Skeletal muscle satellite cell (primary cell): ENCODE results near the gene CPN2.

ENCODE experiments used
- H3K27me3 ChIP-seq: 2 replicates; pipeline ENCODE4 v1.7.0; 2013; ENCODE audit warnings: low read length; ENCODE audit not compliant: control insufficient read depth, insufficient read depth
- H3K36me3 ChIP-seq: 2 replicates; pipeline ENCODE4 v1.7.0; 2013; ENCODE audit warnings: mild to moderate bottlenecking, control low read depth, low read length; ENCODE audit not compliant: insufficient read depth
- H3K4me1 ChIP-seq: 2 replicates; pipeline ENCODE4 v1.7.0; 2013; ENCODE audit warnings: low read length; ENCODE audit not compliant: control insufficient read depth, insufficient read depth
- H3K4me2 ChIP-seq: 2 replicates; pipeline ENCODE4 v1.7.0; 2013; ENCODE audit warnings: mild to moderate bottlenecking, low read length
- H3K4me3 ChIP-seq: 2 replicates; pipeline ENCODE4 v1.7.0; 2013; ENCODE audit warnings: low read length
- H3K9ac ChIP-seq: 2 replicates; pipeline ENCODE4 v1.7.0; 2013; ENCODE audit warnings: mild to moderate bottlenecking, low read depth, low read length, moderate library complexity
- H3K9me3 ChIP-seq: replicated peaks from 2 replicates; pipeline ENCODE4 v1.7.0; 2013; ENCODE audit warnings: mild to moderate bottlenecking, control low read depth, low read length

Gene CPN2

GRCh38 chr3:194325424-194326153, 25.5 kb downstream of the CPN2 start:
- H3K27me3 ChIP-seq, result peaks cover 33% of the 10 kb centered on the region
- H3K4me2 ChIP-seq, result no peak overlapping the region
- H3K4me3 ChIP-seq, result no peak overlapping the region
- no peak overlapping the region for H3K9ac ChIP-seq
- no peaks in the 10 kb centered on the region for H3K9me3 ChIP-seq
- no peaks in the 10 kb centered on the region for H3K36me3 ChIP-seq
- H3K4me1 ChIP-seq, result peaks cover 19% of the 10 kb centered on the region

- Histone ChIP-seq H3K9me3 (no peaks in the 10 kb centered on the region), H3K27me3 (peaks cover 31% of the 10 kb centered on the region), H3K4me1 (peaks cover 19% of the 10 kb centered on the region), H3K36me3 (no peaks in the 10 kb centered on the region), H3K4me3 (no peak overlapping the region), H3K4me2 (no peak overlapping the region), H3K9ac (no peak overlapping the region)
Measured at GRCh38 chr3:194324823-194325327, 26.3 kb downstream of the CPN2 start.

DNA sequence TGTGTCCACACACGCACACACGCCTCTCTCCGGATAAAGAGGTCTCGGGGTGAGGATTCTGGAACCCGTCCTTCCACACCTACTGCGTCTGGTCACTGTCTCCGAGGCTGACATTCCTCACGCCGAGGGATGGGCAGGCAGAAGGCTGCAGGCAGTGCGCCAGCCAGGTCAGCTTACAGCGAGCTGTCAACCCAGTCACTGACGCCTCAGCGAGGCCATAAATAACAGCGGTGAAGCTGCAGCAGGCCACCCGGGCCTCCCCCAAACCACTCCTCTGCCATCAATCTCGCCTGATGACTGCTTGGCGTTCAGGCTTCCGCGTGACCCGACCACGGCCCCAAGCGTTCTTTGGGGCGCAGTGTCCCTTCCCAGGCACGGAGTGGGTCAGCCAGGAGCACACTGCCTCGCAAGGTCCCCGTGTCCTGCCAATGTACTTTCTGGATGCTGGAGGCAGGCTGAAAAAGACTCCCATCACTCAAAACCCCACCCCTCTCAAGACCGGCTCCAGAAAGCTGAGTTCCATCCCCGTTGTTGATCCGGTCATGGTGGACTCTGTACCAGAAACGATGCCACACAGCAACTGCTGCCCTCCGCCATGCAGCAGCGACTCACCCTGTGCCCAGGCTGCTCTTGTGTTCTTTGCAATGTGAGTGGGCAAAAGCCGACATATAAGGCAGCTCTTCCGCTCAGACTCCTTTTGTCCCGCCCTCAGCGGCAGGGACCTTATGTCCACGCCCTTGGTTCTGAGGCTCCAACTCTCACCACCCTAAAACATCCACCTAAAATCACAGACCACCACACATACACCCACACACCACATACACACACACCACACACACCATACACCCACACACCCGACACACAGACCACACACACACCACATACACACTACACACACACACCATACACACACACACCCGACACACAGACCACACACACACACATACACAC, 27.1 kb downstream of the CPN2 start:
- peaks cover 27% of the 10 kb centered on the region for H3K27me3 ChIP-seq
- no peaks in the 10 kb centered on the region for H3K9me3 ChIP-seq
- peak overlapping the region; percentile 38 for H3K4me2 ChIP-seq
- H3K36me3 ChIP-seq, result no peaks in the 10 kb centered on the region
- no peak overlapping the region for H3K9ac ChIP-seq
- no peak overlapping the region for H3K4me3 ChIP-seq
- peaks cover 19% of the 10 kb centered on the region for H3K4me1 ChIP-seq

DNA sequence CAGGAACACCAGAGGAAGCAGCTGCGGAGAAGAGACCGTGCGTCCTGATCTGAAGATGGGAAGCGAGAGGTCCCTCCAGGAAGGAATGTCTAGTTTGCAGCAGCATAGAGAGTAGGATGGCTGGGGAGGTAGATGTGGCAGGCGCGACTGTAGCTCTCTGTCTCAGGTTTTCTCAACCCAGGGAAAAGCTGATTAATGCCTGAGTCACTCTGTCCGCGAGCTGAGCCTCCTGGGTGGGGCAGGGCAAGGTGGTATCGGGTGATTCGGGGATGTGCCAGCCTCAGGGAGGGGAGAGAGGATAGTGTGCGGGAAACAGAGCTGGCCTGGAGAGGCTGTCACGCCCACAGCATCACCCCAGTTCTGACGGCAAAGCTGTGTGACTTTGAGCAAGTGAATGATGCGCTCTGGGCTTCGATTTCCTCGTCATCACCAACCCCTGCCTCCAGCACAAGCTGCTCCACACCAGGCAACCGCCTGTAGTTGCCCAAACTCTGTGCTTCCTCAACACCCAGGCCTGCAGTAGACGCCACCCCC, 28.4 kb downstream of the CPN2 start:
- H3K27me3 ChIP-seq, result peaks cover 23% of the 10 kb centered on the region
- no peaks in the 10 kb centered on the region for H3K36me3 ChIP-seq
- no peak overlapping the region for H3K9ac ChIP-seq
- H3K4me2 ChIP-seq, result peak overlapping the region; percentile 42
- no peak overlapping the region for H3K4me3 ChIP-seq
- peaks cover 19% of the 10 kb centered on the region for H3K4me1 ChIP-seq
- no peaks in the 10 kb centered on the region for H3K9me3 ChIP-seq

GRCh38 chr3:194321693-194322640, 29.2 kb downstream of the CPN2 start:
- Histone ChIP-seq H3K4me2 (peak overlapping the region; percentile 42), H3K9ac (no peak overlapping the region), H3K9me3 (no peaks in the 10 kb centered on the region), H3K4me1 (peaks cover 19% of the 10 kb centered on the region), H3K4me3 (no peak overlapping the region), H3K27me3 (peaks cover 30% of the 10 kb centered on the region), H3K36me3 (no peaks in the 10 kb centered on the region)

- Histone ChIP-seq H3K4me2 (no peak overlapping the region), H3K36me3 (no peaks in the 10 kb centered on the region), H3K4me1 (peaks cover 19% of the 10 kb centered on the region), H3K9ac (no peak overlapping the region), H3K9me3 (no peaks in the 10 kb centered on the region), H3K4me3 (no peak overlapping the region), H3K27me3 (peaks cover 41% of the 10 kb centered on the region)
Measured at GRCh38 chr3:194320744-194321243, 30.3 kb downstream of the CPN2 start.

DNA sequence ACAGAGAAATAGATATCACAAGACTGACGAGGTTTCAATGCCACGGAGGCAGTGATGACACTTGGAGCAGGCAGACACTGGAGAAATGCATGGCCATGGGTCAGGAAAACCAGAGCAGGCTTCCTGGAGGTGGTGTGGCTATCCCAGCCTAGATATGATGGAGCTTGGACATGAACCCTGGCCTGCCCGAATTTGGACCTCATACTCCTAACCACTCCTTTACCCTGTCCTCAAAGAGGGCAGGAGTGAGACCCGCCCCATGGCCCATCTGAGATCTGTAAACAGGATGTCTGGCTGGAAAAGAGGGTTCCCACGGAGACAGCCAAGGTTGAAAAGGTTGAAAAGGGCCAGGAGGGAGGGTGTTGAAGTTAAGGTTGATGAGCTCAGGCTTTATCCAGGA, 31.0 kb downstream of the CPN2 start:
- no peaks in the 10 kb centered on the region for H3K9me3 ChIP-seq
- no peak overlapping the region for H3K4me2 ChIP-seq
- peaks cover 46% of the 10 kb centered on the region for H3K27me3 ChIP-seq
- no peaks in the 10 kb centered on the region for H3K36me3 ChIP-seq
- no peak overlapping the region for H3K4me3 ChIP-seq
- H3K9ac ChIP-seq, result no peak overlapping the region
- peaks cover 24% of the 10 kb centered on the region for H3K4me1 ChIP-seq

GRCh38 chr3:194318511-194319161, 32.5 kb downstream of the CPN2 start:
- Histone ChIP-seq H3K9me3 (no peaks in the 10 kb centered on the region), H3K9ac (no peak overlapping the region), H3K36me3 (no peaks in the 10 kb centered on the region), H3K4me3 (no peak overlapping the region), H3K27me3 (peaks cover 57% of the 10 kb centered on the region), H3K4me2 (no peak overlapping the region), H3K4me1 (peaks cover 18% of the 10 kb centered on the region)

DNA sequence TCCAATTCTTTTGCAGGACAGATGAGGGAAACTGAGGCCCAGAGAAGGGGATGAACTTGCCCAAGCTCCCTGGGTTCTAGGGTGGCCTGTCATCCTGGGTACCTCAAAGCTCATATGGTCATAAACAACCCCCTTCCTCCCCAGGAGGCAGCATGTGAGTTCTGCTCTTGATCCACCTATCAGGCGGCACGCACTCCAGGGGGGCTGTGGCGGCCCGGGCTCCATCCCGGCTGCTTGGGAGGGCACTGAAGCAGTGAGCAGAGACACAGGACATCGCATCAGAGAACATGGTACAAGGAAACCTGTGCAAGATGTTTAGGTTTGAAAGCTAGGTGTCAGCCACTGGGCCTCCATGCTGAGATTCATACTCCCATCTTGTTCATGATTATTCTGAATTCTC, 34.2 kb downstream of the CPN2 start:
- peaks cover 7% of the 10 kb centered on the region for H3K4me1 ChIP-seq
- no peak overlapping the region for H3K9ac ChIP-seq
- no peaks in the 10 kb centered on the region for H3K36me3 ChIP-seq
- H3K4me3 ChIP-seq, result no peak overlapping the region
- no peaks in the 10 kb centered on the region for H3K9me3 ChIP-seq
- H3K27me3 ChIP-seq, result peaks cover 74% of the 10 kb centered on the region
- no peak overlapping the region for H3K4me2 ChIP-seq

- no peak overlapping the region for H3K9ac ChIP-seq
Measured at GRCh38 chr3:194315965-194316361, 35.2 kb downstream of the CPN2 start.

More at GRCh38 chr3:194315965-194316361, 35.2 kb downstream of the CPN2 start:
- Histone ChIP-seq H3K4me2 (peak overlapping the region; percentile 80), H3K4me3 (no peak overlapping the region), H3K27me3 (peaks cover 82% of the 10 kb centered on the region), H3K9me3 (no peaks in the 10 kb centered on the region), H3K4me1 (peaks cover 7% of the 10 kb centered on the region), H3K36me3 (no peaks in the 10 kb centered on the region)
